GM19043 (cell line): ENCODE results near the gene RNU6-1.

Source experiments
- ATAC-seq: cut with Tn5 transposase; IDR thresholded peaks from one replicate; pipeline ENCODE4 v1.9.1; 2021; ENCODE audit warnings: low read depth; ENCODE audit not compliant: unreplicated experiment

Gene RNU6-1

DNA sequence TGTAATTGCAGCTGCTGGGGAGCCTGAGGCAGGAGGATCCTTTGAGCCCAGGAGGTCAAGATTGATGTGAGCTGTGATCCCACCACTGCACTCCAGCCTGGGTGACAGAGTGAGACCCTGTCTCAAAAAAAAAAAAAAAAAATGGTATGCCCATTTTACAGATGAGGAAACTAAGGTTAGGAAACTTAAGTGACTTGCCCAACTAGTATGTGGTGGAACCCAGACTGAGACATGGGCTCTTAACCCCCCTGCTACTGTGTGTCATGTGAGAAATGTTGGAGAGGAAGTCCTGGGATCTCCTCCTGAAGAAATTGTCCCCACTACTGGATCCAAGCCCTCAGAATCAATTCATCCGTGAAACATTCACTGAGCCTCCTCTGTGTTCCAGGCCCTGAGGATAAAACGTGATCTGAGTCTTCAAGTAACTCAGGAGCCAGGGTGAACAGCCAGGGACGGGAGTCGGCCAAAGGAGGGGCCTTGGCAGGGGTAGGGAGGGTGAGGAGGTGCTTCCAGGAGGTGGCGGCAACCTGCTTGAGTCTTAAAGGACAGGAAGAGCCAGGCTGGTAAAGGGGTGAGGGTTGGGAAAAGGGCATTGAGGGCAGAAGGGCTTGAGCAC, 19.6 kb upstream of the RNU6-1 start:
- no peak for ATAC-seq

DNA sequence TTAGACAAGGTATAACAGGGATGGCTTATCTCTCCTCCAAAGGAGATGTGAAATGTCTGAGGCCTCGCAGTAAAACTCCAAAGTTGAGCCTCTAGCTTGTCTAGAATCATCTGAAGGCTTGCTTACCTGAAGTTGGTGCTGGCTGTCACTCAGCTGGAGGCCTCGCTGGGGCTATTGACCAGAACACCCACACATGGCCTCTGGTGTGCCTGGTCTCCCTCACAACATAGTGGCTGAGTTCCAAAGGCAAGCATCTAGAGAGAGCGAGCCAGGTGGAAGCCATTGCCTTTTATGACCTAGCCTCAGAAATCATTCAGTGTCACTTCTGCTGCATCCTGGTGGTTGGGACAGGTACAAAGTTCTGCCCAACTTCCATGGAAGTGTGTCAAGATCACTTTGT, 17.4 kb upstream of the RNU6-1 start:
- no peak for ATAC-seq

DNA sequence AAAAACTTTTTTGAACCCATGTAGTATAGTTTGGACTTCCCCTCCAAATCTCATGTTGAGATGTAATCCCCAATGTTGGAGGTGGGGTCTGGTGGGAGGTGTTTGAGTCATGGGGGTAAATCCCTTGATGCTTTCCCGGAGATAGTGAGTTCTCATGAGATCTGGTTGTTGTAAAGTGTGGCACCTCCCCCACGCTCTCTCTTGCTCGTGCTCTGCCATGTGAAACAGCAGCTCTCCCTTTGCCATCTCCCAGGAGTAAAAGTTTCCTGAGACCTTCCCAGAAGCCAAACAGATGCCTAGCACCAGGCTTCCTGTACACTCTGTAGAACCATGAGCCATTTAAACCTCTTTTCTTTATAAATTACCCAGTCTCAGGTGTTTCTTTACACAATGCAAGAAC, 16.0 kb upstream of the RNU6-1 start:
- no peak for ATAC-seq

DNA sequence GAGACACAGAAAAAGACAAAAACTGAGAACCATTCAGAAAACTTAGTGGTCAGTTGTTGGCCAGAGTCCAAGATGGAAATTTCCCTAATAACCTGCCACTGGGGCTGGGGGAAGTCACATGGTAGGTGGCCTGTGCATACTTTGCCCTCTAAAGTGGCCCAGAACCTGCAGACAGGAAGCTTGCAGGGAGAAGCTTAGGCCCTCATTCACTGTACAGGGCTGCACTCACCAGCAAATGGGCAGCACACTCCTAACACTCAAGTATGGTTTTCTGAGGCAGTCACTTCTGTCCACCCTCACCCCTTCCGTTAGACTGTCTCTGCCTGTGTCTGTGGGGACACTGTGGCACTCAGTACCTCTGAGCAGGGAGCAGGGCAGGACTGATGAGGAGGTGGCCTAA, 14.5 kb upstream of the RNU6-1 start:
- ATAC-seq = no peak

DNA sequence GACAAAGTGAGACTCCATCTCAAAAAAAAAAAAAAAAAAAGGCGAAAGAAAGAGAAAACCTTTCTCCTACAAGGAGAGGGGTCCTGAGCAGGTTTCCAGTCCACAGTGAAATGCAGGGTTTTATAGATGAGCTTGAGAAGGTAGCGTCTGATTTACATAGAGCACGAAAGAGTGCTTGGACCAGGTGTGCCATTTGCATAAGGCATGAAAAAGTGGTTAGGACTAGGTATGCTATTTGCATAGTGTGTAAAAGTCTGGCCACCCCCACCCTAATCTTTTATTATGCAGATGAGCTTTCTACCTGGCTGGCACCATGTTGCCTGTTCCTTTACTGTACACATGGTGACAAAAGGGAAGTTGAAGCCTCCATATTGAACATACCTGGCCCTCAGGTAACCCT, 13.6 kb upstream of the RNU6-1 start:
- ATAC-seq = no peak

DNA sequence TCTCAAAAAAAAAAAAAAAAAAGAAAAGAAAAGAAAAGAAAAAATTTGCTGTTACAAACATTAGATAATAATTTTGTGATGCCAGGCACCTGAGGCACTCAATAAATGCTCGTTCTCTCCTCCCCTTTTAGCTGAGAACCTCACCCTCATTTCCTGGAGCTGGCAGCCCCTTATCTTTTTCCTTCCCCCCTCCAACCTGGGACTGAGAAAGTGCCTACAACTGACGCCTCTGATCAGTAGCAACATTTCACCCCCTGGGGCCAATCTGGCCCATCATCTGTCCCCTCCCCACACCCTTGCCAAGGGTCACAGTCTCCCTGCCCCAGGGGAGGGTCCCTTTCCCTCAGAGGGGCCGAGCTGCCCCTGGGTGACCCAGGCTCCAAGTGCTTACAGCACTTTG, 12.6 kb upstream of the RNU6-1 start:
- no peak for ATAC-seq

DNA sequence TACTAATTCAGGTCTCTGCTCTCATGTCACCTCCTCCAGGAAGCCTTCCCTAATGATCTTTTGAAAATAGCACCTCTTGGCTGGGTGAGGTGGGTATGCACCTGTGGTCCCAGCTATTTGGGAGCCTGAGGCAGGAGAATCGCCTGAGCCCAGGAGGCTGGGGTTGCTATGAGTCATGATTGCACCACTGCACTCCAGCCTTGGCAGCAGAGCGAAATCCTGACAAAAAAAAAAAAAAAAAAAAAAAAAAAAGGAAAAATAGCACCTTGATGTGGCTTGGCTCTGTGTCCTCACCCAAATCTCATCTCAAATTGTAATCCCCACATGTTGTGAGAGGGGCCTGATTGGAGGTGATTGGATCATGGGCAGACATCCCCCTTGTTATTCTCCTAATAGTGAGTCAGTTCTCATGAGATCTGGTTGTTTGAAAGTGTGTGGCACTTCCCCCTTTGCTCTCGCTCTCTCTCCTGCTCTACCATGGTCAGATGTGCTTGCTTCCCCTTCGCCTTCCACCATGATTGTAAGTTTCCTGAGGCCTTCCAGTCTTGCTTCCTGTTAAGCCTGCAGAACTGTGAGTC, 11.2 kb upstream of the RNU6-1 start:
- ATAC-seq = no peak

DNA sequence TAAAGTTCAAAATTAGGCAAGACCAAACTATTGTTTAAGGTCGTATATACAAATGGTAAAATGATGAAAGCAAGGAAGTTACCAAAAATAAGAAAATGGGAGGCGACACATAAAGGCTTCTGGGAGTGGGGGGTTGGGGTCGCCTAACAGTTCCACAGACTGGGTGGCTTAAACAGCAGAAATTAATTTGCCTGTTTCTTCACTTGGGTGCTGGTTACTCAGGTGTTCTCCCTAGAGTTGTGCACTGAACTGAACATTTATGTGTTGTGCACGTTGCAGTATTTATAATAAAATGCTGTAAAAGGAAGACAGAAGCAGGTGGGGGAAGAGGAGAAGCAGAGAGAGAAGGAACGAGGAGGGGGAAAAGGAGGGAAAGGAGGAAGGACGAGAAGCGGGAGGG, 10.5 kb upstream of the RNU6-1 start:
- no peak for ATAC-seq

DNA sequence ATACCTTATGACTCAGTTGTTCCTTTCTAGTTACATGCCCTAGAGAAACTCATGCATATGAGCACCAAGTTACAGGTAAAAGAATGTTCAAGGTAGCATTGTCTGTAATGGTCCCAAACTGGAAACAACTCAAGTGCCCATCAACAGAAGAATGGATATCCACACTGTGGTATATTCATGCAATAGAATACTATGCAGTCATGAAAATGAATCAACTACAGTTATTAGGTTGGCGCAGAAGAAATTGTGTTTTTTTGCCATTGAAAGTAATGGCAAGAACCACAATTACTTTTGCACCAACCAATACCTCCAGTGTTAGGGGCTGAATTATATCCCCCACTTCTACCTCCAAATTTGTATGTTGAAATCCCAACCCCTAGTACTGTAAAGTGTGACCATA, 9.7 kb upstream of the RNU6-1 start:
- ATAC-seq = no peak

DNA sequence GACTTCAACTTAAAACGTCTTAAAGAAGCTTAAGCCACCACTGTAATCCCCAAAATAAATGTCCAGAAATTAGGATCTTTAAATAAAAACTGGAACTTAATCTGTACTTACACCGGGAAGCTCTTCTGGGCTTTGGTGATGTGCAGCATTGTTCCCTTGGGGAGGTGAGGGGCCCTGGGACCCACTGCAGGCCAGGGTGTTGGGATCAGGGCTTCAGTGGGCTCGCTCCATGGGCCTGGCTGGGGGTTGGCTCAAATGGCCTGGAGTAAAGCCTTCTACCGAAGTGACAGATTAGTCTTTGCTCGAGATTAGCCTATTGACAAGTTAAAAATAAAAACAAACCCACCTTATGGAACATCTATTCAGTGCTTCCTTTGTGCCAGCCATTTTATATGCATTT, 6.1 kb upstream of the RNU6-1 start:
- ATAC-seq = no peak

DNA sequence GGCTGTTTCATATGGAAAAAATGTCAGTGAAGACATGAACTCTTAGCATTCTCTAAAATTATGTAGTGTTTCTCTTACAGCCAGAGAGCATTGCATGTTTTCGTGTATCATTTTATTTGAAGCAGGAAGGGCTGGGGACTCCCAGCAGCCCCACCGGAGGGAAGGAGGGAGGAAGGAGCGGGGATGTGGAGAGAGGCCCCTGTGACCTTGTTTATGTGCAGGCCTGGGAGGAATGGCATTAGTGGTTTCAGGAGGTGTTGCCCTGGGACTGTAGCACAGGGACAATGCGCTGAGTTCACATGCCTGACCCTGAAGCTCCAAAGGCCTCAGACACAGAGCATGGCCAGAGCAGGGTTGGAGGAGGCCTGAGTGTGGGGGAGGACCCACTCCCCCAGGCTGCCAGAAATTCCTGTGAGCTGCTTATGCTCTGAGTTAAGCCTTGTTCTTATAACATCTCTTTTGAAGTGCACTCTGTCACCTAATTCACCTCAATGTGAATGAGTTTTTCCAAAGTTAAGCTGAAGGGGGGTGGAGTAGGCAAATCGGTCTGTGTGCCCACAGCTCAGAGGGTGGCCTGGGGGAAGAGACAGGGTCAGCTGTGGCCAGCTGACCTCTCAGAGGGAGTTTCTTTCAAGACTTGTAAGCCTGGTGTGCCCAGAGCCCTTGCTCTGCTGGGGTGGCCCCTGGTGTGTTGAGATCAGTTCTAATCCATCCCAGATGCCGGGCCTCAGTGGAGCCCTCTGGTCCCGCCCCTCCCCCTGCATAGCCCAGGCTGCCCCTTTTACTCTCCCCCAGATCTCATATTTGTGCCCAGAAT, 3.9 kb upstream of the RNU6-1 start:
- ATAC-seq = no peak

DNA sequence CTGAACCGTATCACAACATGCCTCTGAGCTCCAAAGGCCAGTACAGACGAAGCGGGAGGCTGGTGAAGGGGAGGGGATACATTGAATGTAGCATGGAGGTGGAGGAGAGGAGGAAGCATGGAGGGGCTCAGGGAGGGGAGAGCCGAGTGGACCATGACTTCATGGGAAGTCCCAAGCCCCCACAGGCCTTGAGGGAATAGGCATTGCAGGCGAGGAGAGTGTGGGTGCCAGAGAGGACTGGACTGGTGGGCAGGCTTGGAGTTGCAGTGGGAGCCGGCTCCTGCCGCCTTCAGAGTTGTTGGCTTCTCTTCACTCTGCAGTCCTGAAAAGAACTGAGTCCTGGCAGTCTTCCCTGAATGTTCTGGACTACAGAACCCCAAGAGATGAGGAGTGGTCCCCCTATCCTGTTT, 3.3 kb upstream of the RNU6-1 start:
- ATAC-seq = no peak

DNA sequence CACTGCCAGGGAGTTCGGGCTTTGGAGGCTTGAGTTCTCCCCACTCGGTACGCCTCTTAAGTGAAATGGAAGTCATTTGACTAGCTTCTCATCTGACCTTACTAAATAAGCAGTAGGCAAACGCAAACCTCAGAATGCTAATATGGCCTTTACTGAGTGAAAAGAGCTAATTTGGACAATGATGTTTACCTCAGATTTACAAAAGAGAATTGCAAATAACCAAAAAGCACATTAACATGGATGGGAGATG, 1.6 kb upstream of the RNU6-1 start:
- no peak for ATAC-seq

DNA sequence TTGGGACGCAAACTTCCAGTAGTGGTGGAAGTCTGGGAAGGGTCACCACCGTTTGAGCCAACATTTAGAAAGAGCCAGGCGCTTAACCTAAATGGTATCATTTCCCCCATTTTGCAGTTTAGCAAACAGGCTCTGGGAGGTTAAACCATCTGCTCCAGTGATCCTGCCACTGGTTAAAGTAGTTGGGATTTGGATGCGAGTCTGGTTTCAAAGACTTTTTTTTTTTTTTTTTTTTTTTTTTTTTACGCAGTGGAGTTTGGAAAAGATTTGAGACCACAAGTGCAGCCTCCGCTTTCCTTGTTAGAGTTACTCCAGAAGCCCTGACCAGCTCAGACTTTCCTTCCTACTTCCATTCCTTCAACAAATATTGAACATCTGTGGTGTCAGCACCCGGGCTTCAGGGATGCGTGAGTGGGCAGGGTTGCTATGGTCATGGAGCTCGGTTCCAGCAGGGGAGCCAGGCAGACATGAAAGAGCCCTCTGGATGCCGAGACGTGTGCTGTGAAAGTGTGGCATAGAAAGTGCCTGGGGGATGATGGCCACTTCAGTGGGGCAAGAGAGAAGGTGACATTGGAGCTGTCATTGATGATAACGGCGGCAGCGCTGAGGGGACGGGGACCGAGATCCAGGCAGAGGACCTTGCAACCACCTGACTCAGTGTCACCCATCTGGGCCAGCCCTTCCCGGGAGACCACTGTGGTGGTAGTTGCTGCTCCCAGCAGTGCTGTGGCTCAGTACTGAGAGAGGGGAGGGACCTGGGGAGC, 1.1 kb upstream of the RNU6-1 start:
- ATAC-seq = no peak

DNA sequence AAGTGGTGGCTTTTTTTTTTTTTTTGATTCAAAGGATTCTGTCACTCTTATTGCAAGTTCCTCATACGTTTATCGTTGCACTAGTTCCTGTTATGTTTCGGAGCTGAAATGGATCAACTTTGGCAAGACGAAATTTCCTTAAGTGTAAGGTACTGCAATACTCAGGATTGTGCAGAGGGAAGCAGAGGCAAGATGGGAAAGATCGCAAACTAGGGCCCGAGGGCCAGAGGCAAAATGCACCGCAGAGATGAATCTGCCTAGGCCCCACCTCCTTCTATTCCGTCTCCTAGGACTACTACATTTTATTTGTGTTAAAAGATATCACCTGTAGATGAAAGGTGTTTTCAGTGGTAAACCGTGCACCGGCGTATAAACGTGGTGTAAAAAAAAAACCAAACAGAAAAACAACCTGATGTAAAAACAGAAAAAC, 331 bp downstream of the RNU6-1 start:
- no peak for ATAC-seq

DNA sequence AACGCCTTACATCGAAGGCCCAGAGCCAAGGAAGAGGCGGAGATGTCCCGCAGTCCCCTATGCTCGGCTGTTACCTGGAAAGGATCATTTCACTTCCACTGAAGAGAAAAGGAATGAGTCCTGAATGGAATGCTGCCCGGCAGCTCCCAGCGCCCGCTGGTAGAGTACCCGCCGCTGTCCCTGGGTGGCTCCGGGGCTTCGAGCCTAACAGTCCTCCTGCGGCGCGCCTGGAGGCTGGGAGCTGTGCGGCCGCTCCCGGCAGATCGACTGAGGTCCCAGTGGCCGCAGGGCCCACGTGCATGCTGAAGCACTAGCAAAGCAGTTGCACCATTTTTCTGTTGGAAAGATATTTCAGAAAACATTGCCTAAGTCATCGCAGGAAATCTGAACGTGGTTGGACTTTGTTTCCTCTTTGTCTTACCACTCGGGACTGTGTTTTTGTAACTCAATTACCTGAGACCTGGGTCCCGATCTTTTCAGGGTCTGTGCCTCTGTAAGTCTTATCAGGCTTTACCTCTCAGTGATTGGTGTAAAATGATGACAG, 984 bp downstream of the RNU6-1 start:
- ATAC-seq = no peak

DNA sequence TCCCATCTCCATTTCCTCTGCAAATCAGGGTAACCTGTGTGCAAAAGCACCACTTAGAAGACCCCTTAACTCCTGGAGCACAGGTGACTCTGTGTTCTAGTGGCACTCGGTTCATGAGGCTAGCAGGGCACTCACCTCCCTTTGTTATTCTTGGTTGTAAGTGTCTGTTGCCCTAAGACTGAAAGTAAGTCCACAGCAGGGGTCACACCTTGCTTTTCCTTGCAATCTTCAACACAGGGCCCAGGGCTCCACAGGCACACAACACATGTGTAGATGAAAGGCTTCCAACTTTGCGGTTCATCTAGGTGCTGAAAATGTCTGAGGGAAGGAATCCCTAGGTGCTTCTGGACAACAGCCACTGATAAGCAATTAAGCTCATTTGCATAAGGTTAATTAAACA, 2.9 kb downstream of the RNU6-1 start:
- ATAC-seq = no peak

DNA sequence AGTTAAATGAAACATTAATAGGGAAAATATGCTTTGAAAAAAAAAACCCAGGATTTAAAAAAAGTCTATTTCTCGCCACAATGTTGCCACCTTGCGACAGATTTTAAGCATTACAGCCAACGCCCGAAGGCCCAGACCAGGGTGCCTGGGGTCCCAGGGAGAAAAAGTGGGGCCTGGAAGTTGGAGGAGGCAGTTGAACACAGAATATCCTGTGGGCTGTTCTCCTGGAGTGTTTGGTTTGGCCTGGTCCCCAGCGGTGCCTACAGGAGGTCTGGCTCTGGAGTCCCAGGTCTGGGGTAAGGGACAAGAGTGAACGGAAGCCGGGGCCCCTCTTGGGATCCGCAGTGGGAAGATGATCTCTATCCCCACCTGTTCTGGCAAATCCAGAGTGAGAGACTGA, 3.4 kb downstream of the RNU6-1 start:
- no peak for ATAC-seq

DNA sequence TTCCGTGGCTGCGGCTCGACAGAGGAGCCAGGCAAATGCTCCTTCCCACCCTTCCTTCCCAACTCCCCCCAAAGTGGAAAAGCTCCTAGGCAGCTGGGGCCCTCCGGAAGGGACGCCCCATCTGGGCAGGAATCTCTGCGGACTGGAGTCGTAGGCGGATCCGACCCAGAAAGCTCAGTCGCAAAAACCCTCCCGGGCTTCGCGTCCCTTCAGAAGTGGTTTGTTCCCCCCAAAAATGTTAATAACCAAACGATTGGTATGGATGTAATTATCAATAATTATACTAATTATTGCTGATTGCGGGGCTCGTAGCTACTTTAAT, 3.8 kb downstream of the RNU6-1 start:
- no peak for ATAC-seq

DNA sequence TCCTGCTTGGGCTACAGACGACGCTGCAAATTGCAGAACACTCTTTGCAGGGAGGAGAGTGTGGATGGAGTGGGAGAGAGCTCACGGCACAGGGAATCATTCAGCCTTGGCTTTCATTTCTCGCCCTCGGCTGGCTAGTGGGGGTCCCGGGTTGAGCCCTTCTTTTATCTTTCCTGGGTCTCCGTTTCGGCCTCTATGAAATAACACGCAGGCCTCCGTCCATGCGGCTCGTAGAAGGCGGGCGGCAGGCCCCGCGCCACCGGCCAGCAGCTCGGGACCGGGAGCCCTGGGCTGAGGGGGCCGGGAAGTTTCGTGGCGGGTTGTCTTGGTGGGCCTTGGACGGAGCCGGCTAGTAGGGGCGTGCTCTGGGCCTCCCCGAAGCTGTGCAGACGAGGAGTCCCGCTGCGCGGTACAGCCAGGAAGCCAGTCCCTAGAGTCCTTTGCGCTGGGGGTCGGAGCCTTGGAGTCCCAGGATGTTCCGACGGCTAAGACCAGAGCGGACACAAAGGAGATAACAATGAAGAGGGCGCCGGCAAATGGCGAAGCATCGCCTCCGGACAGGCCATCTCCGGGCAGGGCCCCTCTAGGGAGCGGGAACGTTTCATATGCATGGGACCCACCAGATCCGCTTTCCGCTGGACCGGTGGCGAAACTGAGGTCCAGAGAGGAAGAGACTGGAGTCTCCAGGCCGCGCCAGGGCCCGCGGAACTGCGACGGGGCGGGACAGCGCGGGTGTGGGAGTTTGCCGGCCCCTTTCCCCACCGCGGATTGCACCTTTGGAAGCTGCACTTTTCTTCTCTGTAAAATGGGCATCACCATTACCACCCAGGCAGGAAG, 4.3 kb downstream of the RNU6-1 start:
- no peak for ATAC-seq
